ENCODE results near the gene SPRR3.
"Not testable (repeated sequence)": the region's sequence is repeated elsewhere in the genome, so short reads cannot be mapped to it uniquely, and the experiment has no call there.

SPRR3 gene

DNA sequence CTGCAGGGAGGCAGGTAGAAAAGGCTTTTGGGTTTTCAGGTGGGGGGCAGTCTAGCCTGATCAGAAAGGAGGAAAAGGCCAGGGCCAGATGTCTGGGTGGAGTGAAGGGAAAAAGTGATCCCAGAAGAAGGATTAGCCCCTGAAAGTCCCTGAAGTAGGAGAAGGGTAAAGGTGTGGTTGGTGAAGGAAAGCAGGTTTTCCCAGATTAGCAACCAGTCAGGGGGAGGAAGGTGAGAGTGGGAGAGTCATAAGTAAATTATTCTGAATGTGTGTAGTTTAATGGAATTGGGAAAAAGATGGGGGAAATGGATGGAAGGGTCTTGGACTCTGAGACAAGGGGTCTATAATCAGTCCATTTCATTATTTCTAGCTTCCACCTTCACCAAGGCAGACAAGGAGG, 18.3 kb upstream of the SPRR3 start:
- no peak for DNase-seq (ENCODE audit: low read depth in 1 of 2, low spot score in 1 of 2)

DNA sequence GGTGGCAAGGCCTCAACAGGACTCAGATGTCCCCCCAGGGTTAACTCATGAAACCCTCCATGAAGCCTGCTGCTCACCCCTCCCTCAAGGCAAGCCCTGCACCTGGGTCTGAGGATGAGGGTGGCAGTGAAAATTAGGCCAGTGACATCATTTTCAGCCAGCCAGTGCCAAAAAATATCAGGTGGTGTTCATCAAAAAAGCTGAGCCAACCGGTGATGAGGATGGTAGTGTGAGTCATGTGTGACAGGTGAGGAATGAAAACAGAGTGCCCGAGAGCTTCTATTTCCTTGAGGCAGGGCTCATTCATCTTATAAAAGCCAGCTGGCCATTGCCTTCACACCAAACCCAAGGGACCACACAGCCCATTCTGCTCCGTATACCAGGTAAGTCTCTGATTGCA, 17.8 kb upstream of the SPRR3 start, which contains the start of gene SPRR1A:
TSS of gene SPRR1A (plus strand) at position 339 of the 400 bp plus-strand sequence. CDS start 1,150 bp downstream, outside the sequence.
- DNase-seq (ENCODE audit: low read depth in 1 of 2, low spot score in 1 of 2): no peak

DNA sequence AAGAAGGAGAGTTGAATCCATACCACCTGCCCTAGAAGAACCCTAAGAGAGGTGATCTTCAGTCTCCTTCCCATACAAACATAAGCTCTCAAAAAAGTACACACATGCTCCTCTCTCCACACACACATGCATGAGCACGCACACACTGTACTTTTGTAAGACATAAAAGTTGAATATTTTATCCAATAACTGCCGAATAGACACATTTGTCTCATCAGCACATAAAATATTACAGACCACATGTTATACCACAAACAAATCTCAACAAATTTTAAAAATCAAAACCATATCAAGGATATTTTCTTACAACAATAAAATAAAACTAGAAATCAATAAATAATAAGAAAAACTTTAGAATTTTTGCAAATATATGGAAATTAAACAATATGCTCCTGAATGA, 15.0 kb upstream of the SPRR3 start:
- no peak for DNase-seq (ENCODE audit: low read depth in 1 of 2, low spot score in 1 of 2)

DNA sequence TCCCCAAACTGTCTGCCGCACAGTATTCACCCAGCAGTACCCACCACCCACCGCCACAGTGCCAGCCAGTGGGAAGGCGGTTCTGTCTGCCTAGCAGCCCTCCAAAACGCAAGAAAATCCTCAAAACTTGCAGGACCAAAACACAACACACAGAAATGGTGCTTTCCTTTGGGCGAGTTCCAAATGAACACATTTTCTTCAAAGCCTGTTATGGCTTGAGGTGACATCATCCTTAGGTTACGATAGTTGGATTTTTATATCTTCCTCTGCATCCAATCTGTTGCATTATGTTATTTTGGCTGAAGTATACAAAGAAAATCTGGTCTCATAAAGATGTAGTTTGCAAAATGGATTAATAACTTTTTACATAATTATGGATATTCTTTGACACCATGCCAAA, 8.4 kb upstream of the SPRR3 start:
- no peak for DNase-seq (ENCODE audit: low read depth in 1 of 2, low spot score in 1 of 2)

DNA sequence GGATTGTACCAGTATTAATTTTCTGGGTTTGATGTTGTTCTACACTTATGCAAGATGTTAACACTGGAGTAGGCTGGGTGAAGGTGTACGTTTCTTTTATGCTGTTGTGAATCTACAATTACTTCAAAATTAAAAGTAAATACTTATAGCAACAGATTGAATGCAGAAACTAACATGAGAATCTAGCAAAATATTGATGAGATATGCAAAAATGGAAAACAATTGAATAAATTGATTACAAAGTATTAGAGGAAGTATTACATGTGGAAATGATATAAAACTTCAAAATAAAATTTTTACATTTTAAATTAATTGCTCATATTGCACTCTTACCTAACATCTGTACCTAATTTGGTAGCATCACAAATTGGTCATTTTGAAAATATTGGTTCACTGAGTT, 5.7 kb upstream of the SPRR3 start:
- DNase-seq (ENCODE audit: low read depth in 1 of 2, low spot score in 1 of 2): no peak

DNA sequence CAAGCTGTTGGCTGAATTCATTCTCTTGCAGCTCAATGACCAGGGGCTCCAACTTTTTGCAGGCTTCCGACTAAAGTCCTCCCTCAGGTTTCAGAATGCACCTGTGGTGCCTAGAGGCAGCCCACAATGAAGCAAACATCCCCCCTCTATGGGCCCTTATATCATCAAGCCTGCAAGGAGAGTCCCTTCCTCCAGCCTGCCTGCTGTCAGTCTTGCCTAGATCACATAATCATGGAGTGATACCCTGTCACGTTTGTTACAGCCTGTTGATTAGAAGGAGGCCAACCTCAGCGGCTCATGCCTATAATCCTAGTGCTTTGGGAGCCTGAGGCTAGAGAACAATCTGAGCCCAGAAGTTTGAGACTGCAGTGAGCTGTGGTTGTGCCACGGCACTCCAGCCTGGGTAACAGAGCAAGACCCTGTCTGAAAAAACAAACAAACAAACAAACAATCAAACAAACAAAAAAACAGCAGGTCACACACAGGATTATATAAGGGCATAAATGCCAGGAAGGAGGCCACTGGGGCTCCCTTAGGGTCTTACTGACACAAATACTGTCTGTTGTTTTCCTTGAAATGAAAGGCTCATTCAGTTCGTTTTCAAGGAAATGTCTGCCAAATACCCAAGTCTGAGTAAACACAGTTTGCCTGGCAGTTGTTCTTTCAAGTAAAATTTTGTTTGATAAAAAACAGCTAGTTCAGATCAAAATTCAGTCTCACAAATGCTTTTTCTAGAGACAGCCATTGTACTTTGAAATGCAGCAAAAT, 4.7 kb upstream of the SPRR3 start:
- no peak for DNase-seq (ENCODE audit: low read depth in 1 of 2, low spot score in 1 of 2)

DNA sequence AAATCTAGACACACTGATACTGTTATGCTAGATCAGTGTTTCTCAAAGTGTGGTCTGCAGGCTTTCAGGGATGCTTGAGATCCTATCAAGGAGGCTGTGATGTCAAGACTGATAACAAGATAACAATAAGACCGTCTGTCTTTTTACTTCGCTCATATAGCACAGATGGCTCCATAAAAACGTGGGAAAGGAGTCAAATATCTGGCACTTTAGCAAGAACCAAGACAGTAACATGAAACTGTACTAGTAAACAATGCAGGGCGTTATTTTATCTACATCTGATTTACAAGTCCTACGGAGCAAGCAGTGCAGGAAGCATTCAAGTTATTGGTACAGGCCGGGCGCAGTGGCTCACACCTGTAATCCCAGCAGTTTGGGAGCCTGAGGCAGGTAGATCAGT, 3.6 kb upstream of the SPRR3 start:
- no peak for DNase-seq (ENCODE audit: low read depth in 1 of 2, low spot score in 1 of 2)

DNA sequence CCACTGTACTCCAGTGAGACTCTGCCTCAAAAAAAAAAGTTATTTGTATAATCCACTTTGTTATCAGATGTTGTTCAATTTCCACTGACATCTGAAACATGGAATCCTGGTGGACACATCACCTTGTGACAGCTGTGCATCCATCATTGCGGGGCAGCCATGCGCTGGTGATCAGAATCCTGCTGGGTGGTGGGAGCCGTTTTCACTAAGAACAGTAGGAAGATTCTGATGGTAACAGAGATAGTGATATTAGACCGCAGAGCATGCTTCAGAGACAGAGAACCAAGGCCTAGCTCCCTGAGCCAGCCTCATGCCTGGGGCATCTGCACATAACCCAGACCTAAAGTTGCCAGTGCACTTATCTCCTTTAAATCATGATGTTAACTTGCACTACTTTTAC, 3.1 kb upstream of the SPRR3 start:
- DNase-seq (ENCODE audit: low read depth in 1 of 2, low spot score in 1 of 2): no peak

DNA sequence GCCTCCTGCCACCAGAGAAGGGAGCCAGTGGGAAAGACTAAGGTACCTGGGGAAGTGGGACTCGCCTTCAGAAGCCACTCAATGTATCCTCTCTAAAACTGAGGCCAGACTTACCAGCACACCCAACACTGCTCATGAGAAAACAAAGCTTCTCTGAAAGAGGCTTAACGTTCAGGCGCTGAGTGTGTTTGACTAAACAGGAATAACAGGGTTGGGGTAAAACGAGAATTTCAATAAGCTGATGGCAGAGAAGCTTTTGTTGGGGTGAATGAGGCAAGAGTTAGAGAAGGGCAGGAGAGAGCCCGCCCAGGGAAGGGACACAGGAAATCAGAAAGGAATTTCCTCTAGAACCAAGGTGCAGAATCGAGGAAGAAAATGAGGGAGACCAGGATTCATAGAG, 1.7 kb upstream of the SPRR3 start:
- DNase-seq (ENCODE audit: low read depth in 1 of 2, low spot score in 1 of 2): no peak

DNA sequence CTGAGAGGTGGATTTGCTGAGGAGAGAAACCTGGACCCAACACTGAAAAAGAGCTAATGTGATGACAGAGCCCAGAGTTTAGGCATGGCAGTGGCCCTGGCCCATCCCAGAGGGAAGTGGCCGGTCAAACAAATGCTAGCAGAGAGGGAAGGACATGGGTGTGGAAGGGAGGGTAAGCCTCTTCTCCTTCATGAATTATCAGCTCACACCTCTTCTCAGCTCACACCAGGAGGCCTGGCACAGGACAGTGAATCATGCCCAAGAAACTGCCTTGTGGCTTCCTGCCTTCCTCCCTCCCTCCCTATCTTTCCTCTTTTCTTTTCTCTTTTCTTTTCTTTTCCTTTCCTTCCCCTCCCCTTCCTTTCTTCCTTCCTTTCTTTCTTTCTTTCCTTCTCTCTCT, 1.3 kb upstream of the SPRR3 start:
- no peak for DNase-seq (ENCODE audit: low read depth in 1 of 2, low spot score in 1 of 2)

DNA sequence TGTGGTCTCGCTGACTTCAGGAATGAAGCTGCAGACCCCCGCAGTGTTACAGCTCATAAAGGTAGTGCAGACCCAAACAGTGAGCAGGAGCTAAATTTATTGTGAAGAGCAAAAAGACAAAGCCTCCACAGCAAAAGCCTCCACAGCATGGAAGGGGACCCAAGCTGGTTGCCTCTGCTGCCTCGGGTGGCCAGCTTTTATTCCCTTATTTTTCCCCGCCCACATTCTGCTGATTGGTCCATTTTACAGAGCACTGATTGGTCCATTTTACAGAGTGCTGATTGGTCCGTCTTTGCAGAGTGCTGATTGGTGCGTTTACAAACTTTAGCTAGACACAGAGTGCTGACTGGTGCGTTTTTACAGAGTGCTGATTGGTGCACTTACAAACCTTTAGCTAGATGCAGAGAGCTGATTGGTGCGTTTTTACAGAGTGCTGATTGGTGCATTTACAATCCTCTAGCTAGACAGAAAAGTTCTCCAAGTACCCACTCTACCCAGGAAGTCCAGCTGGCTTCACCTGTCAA, 9.7 kb downstream of the SPRR3 start:
- DNase-seq (ENCODE audit: low read depth in 1 of 2, low spot score in 1 of 2): not testable (repeated sequence)

DNA sequence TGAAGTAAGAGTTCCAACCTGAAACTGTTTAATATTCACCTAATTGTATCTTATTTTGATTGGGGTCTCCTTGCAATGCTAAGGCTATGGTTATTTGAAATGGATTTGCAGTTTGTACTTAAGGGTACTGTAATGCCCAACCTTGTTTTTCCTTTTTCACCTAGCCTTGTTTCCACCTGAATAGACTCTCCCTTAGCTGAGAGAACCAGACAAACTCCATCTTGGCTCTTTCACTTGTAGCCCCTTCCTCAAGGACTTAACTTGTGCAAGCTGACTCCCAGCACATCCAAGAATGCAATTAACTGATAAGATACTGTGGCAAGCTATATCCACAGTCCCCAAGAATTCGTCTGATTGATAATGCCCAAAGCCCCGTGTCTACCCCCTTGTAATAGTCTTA, 20.3 kb downstream of the SPRR3 start:
- not testable (repeated sequence) for DNase-seq (ENCODE audit: low read depth in 1 of 2, low spot score in 1 of 2)

DNA sequence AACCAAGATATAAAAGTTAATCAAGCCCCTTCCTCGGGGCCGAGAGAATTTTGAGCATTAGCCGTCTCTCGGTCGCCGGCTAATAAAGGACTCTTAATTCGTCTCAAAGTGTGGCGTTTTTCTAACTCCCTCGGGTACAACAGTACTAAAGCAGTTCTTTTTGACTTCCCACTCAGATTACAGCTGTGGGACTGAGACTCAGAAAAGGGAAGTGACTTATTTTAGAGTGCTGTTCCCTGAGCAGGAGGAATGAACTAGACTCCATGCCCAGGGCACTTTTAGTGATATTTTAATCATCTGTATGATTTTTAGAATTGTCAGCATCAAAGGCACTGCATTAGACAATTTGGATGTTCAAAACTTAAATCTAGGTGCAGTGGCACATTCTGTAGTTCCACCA, 20.8 kb downstream of the SPRR3 start:
- not testable (repeated sequence) for DNase-seq (ENCODE audit: low read depth in 1 of 2, low spot score in 1 of 2)

DNA sequence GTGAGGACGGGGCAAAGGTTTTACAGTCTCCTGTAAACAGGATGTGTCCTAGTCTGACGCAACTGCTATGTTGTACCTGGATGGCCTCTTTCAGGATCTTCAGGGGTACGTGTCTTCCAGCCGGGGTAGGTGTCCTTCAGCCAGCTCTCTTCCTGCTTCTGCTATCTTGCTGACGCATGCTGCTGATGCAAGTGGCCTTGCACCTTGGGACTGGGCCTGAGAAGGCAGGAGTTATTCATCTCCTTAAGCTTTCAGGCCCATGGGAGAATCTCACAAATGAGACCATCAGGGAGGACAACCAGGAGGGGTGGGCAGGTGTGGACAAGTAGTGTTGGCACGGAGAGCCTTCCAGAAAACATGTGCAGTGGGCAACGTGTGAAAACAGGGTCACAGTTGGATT, 21.6 kb downstream of the SPRR3 start:
- DNase-seq (ENCODE audit: low read depth in 1 of 2, low spot score in 1 of 2): no peak

DNA sequence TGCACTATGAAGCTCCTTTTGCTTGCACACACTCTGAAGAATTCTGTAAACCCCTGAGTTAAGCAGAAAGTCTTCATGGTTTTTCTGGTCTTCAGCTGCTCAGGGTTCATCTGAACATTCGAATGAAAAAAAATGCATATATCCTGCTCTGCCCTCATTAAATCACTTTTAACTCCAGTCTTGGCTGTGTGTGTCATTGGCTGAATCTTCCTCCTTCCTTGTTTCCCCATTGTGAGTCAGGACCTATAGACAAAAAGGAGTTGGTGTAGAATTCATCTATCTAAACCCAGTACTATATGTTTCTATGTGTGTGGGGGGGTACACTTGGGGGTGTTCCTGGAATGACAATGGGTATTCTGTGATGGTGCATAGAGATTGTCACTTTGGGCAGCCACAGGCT, 22.9 kb downstream of the SPRR3 start:
- DNase-seq (ENCODE audit: low read depth in 1 of 2, low spot score in 1 of 2): no peak

DNA sequence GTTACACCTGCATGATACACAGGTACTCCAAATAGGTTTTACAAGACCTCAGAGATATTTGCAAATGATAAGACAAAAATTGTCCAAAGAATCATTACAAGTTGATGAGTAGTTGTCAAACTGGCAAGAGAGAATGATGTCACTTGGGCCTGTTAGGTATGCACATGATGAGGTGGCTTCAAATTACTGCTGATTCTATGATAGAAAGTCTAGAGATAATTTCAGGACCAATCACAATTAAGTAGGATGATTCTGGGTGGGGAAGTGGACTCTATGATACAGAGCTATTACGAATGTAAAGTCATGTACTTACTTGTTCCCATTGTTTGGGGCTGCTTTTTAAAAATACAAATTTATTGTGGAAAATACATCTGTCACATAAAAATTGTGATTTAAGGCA, 24.2 kb downstream of the SPRR3 start:
- DNase-seq (ENCODE audit: low read depth in 1 of 2, low spot score in 1 of 2): no peak

DNA sequence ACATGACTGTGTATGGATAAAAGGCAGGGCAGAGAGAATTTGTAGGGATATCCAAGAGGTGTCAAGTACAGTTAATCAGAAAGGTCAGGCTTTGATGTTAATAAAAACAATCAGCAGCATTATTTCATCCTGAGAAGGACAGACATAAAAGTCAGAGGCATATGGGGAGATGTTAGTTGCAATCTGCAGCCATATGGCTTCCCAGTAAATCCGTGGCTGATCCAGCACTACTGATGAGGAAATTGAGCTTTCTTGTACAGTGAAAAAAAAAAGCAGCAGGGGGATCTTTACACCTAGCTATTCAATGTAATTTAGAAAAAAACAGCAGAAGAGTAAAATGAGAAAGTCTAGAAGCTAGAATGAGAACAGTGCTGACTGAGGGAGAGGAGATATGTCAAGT, 27.2 kb downstream of the SPRR3 start:
- DNase-seq (ENCODE audit: low read depth in 1 of 2, low spot score in 1 of 2): no peak

DNA sequence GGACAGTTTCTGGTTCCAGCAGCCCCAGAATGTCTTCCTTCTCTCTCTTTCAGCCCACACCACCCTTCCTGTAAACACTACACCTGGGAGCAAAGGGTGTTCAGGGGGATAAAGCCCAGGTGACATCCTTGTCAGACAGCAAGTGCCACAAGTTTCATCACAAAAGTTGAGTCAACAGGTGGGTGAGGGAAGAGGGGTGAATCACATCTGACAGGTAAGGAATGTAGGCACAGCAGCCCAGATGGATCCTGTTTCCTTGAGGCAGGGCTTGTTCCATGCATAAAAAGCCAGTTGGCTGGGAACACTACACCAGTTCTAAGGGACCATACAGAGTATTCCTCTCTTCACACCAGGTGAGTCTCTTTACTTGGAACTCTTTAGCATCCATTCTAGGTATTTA, 29.3 kb downstream of the SPRR3 start, which contains the start of gene SPRR1B:
TSS of gene SPRR1B (plus strand) at position 309 of the 400 bp plus-strand sequence. CDS start 1,143 bp downstream, outside the sequence.
- no peak for DNase-seq (ENCODE audit: low read depth in 1 of 2, low spot score in 1 of 2)

DNA sequence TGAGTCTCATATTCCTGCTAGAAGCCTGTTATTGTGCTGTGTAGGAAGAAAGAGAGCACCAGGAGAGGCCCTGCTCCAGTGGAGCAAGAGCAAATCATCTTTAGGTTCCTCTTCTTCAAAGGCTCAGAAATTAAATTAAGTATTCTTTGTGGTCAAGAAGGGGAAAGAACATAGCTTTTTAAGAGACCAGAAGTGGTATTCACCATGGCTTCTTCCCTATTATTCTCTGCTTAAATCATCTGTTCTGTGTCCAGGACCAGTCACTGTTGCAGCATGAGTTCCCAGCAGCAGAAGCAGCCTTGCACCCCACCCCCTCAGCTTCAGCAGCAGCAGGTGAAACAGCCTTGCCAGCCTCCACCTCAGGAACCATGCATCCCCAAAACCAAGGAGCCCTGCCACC, 30.5 kb downstream of the SPRR3 start:
- DNase-seq (ENCODE audit: low read depth in 1 of 2, low spot score in 1 of 2): no peak

DNA sequence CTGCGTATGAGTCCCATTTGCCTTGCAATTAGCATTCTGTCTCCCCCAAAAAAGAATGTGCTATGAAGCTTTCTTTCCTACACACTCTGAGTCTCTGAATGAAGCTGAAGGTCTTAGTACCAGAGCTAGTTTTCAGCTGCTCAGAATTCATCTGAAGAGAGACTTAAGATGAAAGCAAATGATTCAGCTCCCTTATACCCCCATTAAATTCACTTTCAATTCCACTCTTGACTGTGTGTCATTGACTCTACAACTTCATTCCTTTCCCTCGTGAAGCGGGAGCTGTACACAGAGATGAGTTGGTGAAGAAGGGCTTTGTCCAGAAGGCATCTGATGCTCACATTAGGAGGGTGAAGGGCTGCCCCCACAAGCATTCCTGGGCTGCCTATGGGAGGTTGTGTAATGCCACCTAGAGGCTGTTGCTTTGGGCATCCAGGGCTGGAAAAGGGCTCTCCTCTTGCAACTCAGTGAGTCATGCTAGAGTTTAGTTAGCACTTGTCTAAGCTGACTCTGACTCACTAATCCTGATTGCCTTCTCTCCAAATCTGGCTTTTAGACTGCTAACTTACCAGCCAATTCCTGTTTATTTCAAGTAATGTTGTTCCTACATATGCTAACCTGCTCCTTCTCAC, 31.2 kb downstream of the SPRR3 start:
- no peak for DNase-seq (ENCODE audit: low read depth in 1 of 2, low spot score in 1 of 2)

DNA sequence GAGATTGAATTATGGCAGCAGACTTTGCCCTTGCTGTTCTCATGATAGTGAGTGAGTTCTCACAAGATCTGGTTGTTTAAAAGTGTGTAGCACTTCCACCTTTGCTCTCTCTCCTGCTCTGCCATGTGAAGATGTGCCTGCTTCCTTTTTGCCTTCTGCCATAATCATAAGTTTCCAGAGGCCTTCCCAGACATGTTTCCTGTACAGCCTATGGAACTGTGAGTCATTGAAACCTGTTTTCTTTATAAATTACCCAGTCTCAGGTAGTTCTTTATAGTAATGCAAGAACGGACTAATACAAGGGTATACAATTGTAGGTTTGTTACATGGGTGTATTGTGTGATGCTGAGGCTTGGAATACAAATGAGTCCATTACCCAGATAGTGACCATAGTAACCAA, 33.7 kb downstream of the SPRR3 start:
- no peak for DNase-seq (ENCODE audit: low read depth in 1 of 2, low spot score in 1 of 2)

DNA sequence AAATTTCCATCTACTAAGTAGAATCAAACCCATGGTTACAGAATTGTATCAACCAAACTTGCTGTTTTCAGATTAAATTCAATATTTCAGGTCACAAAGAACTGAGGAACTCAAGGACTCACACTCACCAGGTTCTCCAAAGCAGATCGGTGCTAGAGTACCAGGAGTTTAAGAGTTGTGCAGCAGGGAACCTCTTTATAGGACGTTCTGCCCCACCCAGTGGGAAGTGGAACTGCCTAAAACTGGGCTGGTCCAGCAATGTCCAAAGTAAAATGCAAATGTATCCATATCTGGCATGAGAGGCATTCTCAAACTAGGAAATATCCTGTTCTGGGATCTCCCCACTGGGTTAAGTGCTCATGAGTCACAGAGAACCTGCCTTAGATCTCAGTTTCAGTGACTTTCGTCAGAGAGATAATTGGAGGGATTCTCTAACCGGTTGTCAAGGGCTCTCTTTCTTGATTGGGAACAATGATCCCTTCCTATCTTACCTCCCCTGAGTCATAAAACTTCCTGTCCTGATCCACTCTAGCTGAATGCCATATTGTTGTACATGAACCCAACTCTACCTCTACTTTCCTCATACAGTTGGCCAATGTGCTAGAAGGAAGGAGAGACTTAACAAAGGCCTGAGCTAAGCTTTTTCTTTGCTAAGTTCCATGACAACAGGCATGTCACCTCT, 39.5 kb downstream of the SPRR3 start, which contains the start of gene SPRR2D:
TSS of gene SPRR2D (minus strand) at position 171 of the 682 bp plus-strand sequence. CDS start 774 bp downstream, outside the sequence.
- no peak for DNase-seq (ENCODE audit: low read depth in 1 of 2, low spot score in 1 of 2)
